Neural cell (in vitro differentiated cells): ENCODE measurements around the gene FILIP1L.

Source experiments
- CTCF ChIP-seq: fragments of 450-650 bp; IDR thresholded peaks from 2 replicates; pipeline ENCODE4 v1.5.1; 2014; ENCODE audit warnings: antibody characterized with exemption, mild to moderate bottlenecking, moderate library complexity; ENCODE audit not compliant: poor library complexity, severe bottlenecking
- EZH2 ChIP-seq: fragments of 200-600, 300-800 bp; shearing (Covaris generic), sonication (generic); IDR thresholded peaks from 2 replicates; pipeline ENCODE4 v1.6.1; 2014; ENCODE audit warnings: antibody characterized with exemption, low read length, borderline replicate concordance, mild to moderate bottlenecking; ENCODE audit not compliant: insufficient read depth, poor library complexity, severe bottlenecking

DNA sequence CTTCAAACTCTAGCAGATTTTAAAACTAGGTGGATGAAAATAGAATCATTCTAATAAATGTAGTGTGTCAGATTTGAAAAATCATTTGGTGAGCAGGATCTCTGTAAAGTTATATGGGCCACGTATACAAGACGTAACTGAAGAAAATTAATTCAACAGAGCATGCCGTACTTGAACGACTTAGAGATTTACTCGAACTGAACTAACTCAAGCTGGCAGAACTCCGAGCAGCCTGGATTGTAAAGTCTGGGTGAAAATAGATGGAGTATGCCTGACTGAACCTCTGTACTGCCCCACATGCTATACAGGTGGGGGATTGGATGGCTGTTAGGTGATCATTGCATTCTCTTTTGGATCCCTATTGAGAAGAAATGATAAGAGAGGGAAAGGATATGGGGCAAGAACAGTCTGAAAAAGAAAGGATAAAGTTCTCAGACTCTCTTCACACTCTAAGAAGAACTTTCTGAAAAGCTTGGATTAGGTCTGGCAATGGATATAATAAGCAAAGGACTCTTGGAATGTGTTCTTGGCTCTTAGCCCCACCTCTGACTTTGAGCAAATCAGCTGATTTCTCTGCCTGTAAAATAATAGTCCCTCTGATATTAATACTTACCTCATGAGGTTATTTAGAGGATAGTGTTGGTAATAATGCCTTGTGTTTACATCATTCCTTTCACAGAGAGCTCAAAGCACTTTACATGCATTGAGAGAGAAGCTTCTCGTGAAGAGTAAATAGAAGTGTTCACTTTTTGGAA lies 147.5 kb downstream of the FILIP1L start:
- TF ChIP-seq EZH2 (no peak), CTCF (no peak)
